ENCODE data around the gene CUBN. TPM values are rescaled to one million over a fixed set of nuclear protein-coding genes. Genes with fewer than 3 reads are reported as not detected.

Gene CUBN
- polyA plus RNA-seq, 2 of the 4 experiments (the other 2 are of a cell fraction) = 0.08 to 0.28 TPM

DNA sequence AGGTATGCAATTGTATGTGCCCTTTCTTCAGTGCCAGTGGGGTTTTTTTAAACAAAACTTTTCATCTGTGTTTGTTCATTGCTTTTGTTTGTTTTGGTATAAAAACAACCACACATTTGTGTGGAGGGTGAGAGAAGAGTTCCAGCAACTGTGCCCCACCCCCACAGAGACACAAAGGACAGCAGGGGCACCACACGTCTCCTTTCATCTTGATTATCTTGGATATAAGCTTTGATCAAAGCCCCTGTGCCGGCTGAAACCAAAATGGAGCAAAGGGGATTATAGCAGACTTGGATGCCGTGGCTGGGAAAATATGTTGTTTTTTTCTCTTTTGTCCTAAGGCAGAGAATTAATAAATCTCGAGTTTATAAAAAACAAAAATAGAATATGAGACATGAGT lies 200.5 kb downstream of the CUBN start:
- FAIRE-seq = no peak
- no peaks in the 10 kb centered on the region for H3K9me3 ChIP-seq
- H3K4me3 ChIP-seq = no peak overlapping the region
- TF ChIP-seq MAZ (IDR thresholded peaks at IDR 0.05; ENCODE audit: borderline replicate concordance, low read depth, low read length) (no peak), HOXB5 (CRISPR knock-in tag; IDR thresholded peaks at IDR 0.05) (no peak), SMC3 (IDR thresholded peaks at IDR 0.05) (no peak), SREBF2 (IDR thresholded peaks at IDR 0.05) (no peak), NPAS2 (CRISPR knock-in tag; IDR thresholded peaks at IDR 0.05; ENCODE audit: borderline replicate concordance) (no peak), JUN (IDR thresholded peaks at IDR 0.05) (no peak), HEYL (CRISPR knock-in tag; IDR thresholded peaks at IDR 0.05) (no peak), MYC (IDR thresholded peaks at IDR 0.05; ENCODE audit: borderline replicate concordance, low read length) (no peak), CBX8 (IDR thresholded peaks at IDR 0.05) (no peak), NFE2L2 (conservative IDR thresholded peaks at IDR 0.05; ENCODE audit: low read length) (no peak)
- TF ChIP-seq, protein P1, sequence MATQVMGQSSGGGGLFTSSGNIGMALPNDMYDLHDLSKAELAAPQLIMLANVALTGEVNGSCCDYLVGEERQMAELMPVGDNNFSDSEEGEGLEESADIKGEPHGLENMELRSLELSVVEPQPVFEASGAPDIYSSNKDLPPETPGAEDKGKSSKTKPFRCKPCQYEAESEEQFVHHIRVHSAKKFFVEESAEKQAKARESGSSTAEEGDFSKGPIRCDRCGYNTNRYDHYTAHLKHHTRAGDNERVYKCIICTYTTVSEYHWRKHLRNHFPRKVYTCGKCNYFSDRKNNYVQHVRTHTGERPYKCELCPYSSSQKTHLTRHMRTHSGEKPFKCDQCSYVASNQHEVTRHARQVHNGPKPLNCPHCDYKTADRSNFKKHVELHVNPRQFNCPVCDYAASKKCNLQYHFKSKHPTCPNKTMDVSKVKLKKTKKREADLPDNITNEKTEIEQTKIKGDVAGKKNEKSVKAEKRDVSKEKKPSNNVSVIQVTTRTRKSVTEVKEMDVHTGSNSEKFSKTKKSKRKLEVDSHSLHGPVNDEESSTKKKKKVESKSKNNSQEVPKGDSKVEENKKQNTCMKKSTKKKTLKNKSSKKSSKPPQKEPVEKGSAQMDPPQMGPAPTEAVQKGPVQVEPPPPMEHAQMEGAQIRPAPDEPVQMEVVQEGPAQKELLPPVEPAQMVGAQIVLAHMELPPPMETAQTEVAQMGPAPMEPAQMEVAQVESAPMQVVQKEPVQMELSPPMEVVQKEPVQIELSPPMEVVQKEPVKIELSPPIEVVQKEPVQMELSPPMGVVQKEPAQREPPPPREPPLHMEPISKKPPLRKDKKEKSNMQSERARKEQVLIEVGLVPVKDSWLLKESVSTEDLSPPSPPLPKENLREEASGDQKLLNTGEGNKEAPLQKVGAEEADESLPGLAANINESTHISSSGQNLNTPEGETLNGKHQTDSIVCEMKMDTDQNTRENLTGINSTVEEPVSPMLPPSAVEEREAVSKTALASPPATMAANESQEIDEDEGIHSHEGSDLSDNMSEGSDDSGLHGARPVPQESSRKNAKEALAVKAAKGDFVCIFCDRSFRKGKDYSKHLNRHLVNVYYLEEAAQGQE (IDR thresholded peaks at IDR 0.05) = no peak
- no peak for ATAC-seq
- ChIA-PET CTCF (interaction anchor here (0.6 kb wide), 1 partner anchor 489 kb away, joined by 3 read pairs; no protein-coding TSS in a partner anchor), POLR2A (no interaction called here)
- 44% methylated on average over 4 of the region's 4 CpGs for WGBS (ENCODE audit: missing lambda C conversion rate)
- no peak overlapping the region for H3K4me2 ChIP-seq
- no peaks in the 10 kb centered on the region for H3K4me1 ChIP-seq
- DNase-seq (ENCODE audit: low read depth in 1 of 2, low spot score in 1 of 2) = no peak
- no peak overlapping the region for H3K27ac ChIP-seq

DNA sequence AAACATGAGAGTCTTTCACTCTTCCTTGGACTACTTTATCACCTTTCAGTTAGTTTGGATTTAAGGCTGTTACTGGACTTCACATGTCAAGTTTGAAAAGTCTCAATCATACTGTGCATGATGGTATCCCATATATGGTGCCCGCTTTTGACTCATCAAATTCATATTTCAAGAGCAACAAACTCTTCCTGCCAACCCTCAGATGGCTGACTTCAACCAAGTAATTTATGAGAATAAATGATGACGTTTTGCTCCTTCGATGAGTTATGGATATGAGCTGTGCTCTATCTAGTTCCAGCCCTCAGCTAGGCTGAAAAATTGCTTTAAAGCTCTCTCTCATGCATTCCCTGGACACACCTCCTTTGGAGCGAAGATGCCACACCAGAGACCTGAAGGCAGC lies 202.1 kb downstream of the CUBN start:
- Histone ChIP-seq H3K9me3 (no peaks in the 10 kb centered on the region), H3K4me3 (no peak overlapping the region), H3K4me1 (no peaks in the 10 kb centered on the region), H3K4me2 (no peak overlapping the region), H3K27ac (no peak overlapping the region)
- CTCF ChIA-PET = no interaction called here
- 46% methylated on average over 4 of the region's 4 CpGs for WGBS (ENCODE audit: missing lambda C conversion rate)
- POLR2A ChIA-PET = no interaction called here
- TF ChIP-seq RFX5 (IDR thresholded peaks at IDR 0.05) = no peak
- no peak for TF ChIP-seq KDM1A (IDR thresholded peaks at IDR 0.05; ENCODE audit: low read depth)
- TF ChIP-seq CBX8 (IDR thresholded peaks at IDR 0.05) = no peak
- TF ChIP-seq NPAS2 (CRISPR knock-in tag; IDR thresholded peaks at IDR 0.05; ENCODE audit: borderline replicate concordance) = no peak
- TF ChIP-seq SREBF2 (IDR thresholded peaks at IDR 0.05) = no peak
- DNase-seq (ENCODE audit: low read depth in 1 of 2, low spot score in 1 of 2) (no peak), FAIRE-seq (no peak), ATAC-seq (no peak)

DNA sequence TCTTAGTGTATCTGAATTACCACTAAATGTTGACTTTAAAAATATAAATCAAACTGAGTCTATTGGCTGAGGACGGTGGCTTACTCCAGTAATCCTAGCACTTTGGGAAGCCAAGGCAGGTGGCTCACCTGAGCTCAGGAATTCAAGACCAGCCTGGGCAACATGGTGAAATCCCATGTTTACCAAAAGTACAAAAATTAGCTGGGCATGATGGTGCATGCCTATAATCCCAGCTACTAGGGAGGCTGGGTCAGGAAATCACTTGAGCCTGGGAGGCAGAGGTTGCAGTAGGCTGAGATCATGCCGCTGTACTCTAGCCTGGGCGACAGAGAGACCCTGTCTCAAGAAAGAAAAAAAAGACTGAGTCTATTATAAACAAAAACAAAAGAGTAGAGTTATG lies 205.9 kb downstream of the CUBN start:
- Histone ChIP-seq H3K9me3 (no peaks in the 10 kb centered on the region), H3K4me1 (no peaks in the 10 kb centered on the region), H3K27ac (no peak overlapping the region), H3K4me2 (no peak overlapping the region), H3K4me3 (no peak overlapping the region)
- FAIRE-seq (no peak), ATAC-seq (no peak), DNase-seq (ENCODE audit: low read depth in 1 of 2, low spot score in 1 of 2) (no peak)
- WGBS (ENCODE audit: missing lambda C conversion rate) = 58% methylated on average over 3 of the region's 3 CpGs
- ChIA-PET POLR2A (no interaction called here), CTCF (interaction anchor here (1.0 kb wide), 1 partner anchor 24 kb away, joined by 3 read pairs; no protein-coding TSS in a partner anchor)
- TF ChIP-seq TP53 (CRISPR knock-in tag; IDR thresholded peaks at IDR 0.05) (no peak), RARB (CRISPR knock-in tag; IDR thresholded peaks at IDR 0.05) (no peak), BHLHE40 (IDR thresholded peaks at IDR 0.05; ENCODE audit: low read depth, low read length) (no peak), EP300 (IDR thresholded peaks at IDR 0.05) (no peak), MYC (IDR thresholded peaks at IDR 0.05; ENCODE audit: borderline replicate concordance, low read length) (no peak), MAFK (IDR thresholded peaks at IDR 0.05; ENCODE audit: partially characterized antibody) (no peak), POLR2AphosphoS2 (conservative IDR thresholded peaks at IDR 0.05; ENCODE audit: low read length) (no peak), HOXA7 (CRISPR knock-in tag; IDR thresholded peaks at IDR 0.05) (no peak), SMC3 (IDR thresholded peaks at IDR 0.05) (no peak), MAZ (IDR thresholded peaks at IDR 0.05; ENCODE audit: borderline replicate concordance, low read depth, low read length) (no peak), EHF (CRISPR knock-in tag; IDR thresholded peaks at IDR 0.05) (no peak)
- TF ChIP-seq, protein P2, sequence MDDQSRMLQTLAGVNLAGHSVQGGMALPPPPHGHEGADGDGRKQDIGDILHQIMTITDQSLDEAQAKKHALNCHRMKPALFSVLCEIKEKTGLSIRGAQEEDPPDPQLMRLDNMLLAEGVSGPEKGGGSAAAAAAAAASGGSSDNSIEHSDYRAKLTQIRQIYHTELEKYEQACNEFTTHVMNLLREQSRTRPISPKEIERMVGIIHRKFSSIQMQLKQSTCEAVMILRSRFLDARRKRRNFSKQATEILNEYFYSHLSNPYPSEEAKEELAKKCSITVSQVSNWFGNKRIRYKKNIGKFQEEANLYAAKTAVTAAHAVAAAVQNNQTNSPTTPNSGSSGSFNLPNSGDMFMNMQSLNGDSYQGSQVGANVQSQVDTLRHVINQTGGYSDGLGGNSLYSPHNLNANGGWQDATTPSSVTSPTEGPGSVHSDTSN (IDR thresholded peaks at IDR 0.05) = no peak
